ENCODE results near the gene RNF145. TPM values are rescaled to one million over a fixed set of nuclear protein-coding genes. Genes with fewer than 3 reads are reported as not detected.

RNF145 gene
- total and polyA plus RNA-seq, 3 donors from 2014 or later, result 30.0 to 40.4 (median 39.5) TPM

Small RNA genes within 50 kb of the gene (small RNA-seq; reads per million reads assigned to genes)
- gene RF00263, result 0 reads per million in 2 donors

Other genes starting within 250 kb of the RNF145 start
- gene EBF1, start 109.6 kb downstream of the RNF145 start, total RNA-seq, result 10 to 100 TPM; 18.8 to 23.5 TPM
- gene EBF1, start 109.6 kb downstream of the RNF145 start, polyA plus RNA-seq (ENCODE audit: insufficient read depth, low read depth, low replicate concordance), result 9.9 TPM
- gene UBLCP1, start 53.7 kb upstream of the RNF145 start, total RNA-seq, result 10 to 100 TPM; 29.6 to 39.1 TPM
- gene UBLCP1, start 53.7 kb upstream of the RNF145 start, polyA plus RNA-seq (ENCODE audit: insufficient read depth, low read depth, low replicate concordance), result 31.2 TPM
- not detected for gene IL12B, start 120.9 kb upstream of the RNF145 start, total RNA-seq
- gene IL12B, start 120.9 kb upstream of the RNF145 start, polyA plus RNA-seq (ENCODE audit: insufficient read depth, low read depth, low replicate concordance), result 0.15 TPM

All from testis (tissue), 3 donors.